Thoracic aorta (tissue), 2 donors: Measurements from ENCODE around the gene AOAH. TPM values are rescaled to one million over a fixed set of nuclear protein-coding genes. Genes with fewer than 3 reads are reported as not detected.

ENCODE experiments used
- ATAC-seq: fragments of 150-250 bp; one replicate; pipeline ENCODE4 v1.8.0; 2017; ENCODE audit warnings: low read depth; ENCODE audit not compliant: insufficient number of reproducible peaks, low FRiP score
- DNase-seq: peaks from one replicate; pipeline ENCODE4 v3.0.0-alpha.2; 2020; ENCODE audit warnings: low spot score
- H3K27ac ChIP-seq, 2 donors: fragments of 200-600 bp; sonication (generic); 1 replicate in 1 of 2; 2 replicates in 1 of 2; pipeline ENCODE4 v1.5.1; 2016; ENCODE audit warnings: mild to moderate bottlenecking in 2 of 2, moderate library complexity in 2 of 2
- H3K27me3 ChIP-seq: fragments of 200-600 bp; sonication (generic); replicated peaks from 2 replicates; pipeline ENCODE4 v1.6.0; 2016; ENCODE audit warnings: mild to moderate bottlenecking; ENCODE audit not compliant: insufficient read depth
- H3K36me3 ChIP-seq: fragments of 200-600 bp; sonication (generic); one replicate; pipeline ENCODE4 v1.5.1; 2016
- H3K4me1 ChIP-seq, 2 donors: fragments of 200-600 bp; sonication (generic); 1 replicate in 1 of 2; 2 replicates in 1 of 2; pipeline versions ENCODE4 v1.5.1 to v1.6.0; 2016; ENCODE audit warnings: low read depth in 2 of 2, mild to moderate bottlenecking in 1 of 2; ENCODE audit not compliant: control insufficient read depth in 1 of 2
- H3K4me3 ChIP-seq: fragments of 200-600 bp; sonication (generic); 2 replicates; pipeline ENCODE4 v1.5.1; 2016; ENCODE audit warnings: mild to moderate bottlenecking
- H3K9me3 ChIP-seq: fragments of 200-600 bp; sonication (generic); 2 replicates; pipeline ENCODE4 v1.5.1; 2016
- CTCF ChIP-seq: fragments of 200-600 bp; sonication (generic); IDR thresholded peaks from one replicate; pipeline ENCODE4 v1.5.1; 2019; ENCODE audit warnings: antibody characterized with exemption
- total RNA-seq, 2 donors: library from RNA; depleted of rRNA; stranded (reverse); fragments of >200 nt; gene quantifications; one replicate each; pipeline versions ENCODE4 v1.1.0 to v1.2.3, GENCODE V29; 2016

Gene AOAH
- total RNA-seq, 2 donors from 2014 or later = 20.2 to 22.6 TPM

GRCh38 chr7:36732806-36733205 is 8.5 kb upstream of the AOAH start:
- ATAC-seq (no peak), DNase-seq (no peak)
- Histone ChIP-seq H3K27ac (no peak overlapping the region), H3K4me3 (no peak overlapping the region), H3K4me1 (peaks cover 0 to 8% of the 10 kb centered on the region in 2 donors), H3K27me3 (no peaks in the 10 kb centered on the region), H3K36me3 (no peaks in the 10 kb centered on the region), H3K9me3 (no peaks in the 10 kb centered on the region)
- TF ChIP-seq CTCF = no peak

GRCh38 chr7:36730046-36730445 is 5.8 kb upstream of the AOAH start:
- no peaks in the 10 kb centered on the region for H3K9me3 ChIP-seq
- no peak overlapping the region for H3K4me3 ChIP-seq
- no peaks in the 10 kb centered on the region for H3K4me1 ChIP-seq
- H3K27ac ChIP-seq = no peak overlapping the region
- ATAC-seq = no peak
- H3K36me3 ChIP-seq = no peaks in the 10 kb centered on the region
- no peaks in the 10 kb centered on the region for H3K27me3 ChIP-seq
- TF ChIP-seq CTCF = no peak
- DNase-seq = no peak

- Histone ChIP-seq H3K27ac (no peak overlapping the region), H3K27me3 (no peaks in the 10 kb centered on the region), H3K4me3 (no peak overlapping the region), H3K4me1 (peaks cover 0 to 4% of the 10 kb centered on the region in 2 donors), H3K36me3 (no peaks in the 10 kb centered on the region), H3K9me3 (no peaks in the 10 kb centered on the region)
- TF ChIP-seq CTCF = no peak
- ATAC-seq = no peak
- DNase-seq = no peak
Observed at GRCh38 chr7:36728143-36728542, 3.8 kb upstream of the AOAH start.

GRCh38 chr7:36726806-36727503 is 2.7 kb upstream of the AOAH start:
- Histone ChIP-seq H3K27ac (no peak overlapping the region), H3K9me3 (no peaks in the 10 kb centered on the region), H3K4me1 (peaks cover 0 to 4% of the 10 kb centered on the region in 2 donors), H3K27me3 (no peaks in the 10 kb centered on the region), H3K36me3 (no peaks in the 10 kb centered on the region), H3K4me3 (no peak overlapping the region)
- ATAC-seq = no peak
- DNase-seq = no peak
- no peak for TF ChIP-seq CTCF

GRCh38 chr7:36726311-36726710 is 2.0 kb upstream of the AOAH start:
- Histone ChIP-seq H3K27me3 (no peaks in the 10 kb centered on the region), H3K4me3 (no peak overlapping the region), H3K4me1 (peaks cover 0 to 4% of the 10 kb centered on the region in 2 donors), H3K36me3 (no peaks in the 10 kb centered on the region), H3K9me3 (no peaks in the 10 kb centered on the region), H3K27ac (no peak overlapping the region)
- TF ChIP-seq CTCF = no peak
- DNase-seq (no peak), ATAC-seq (no peak)
